GM23338 (cell line): Measurements from ENCODE around the gene BAG3. TPM values are rescaled to one million over a fixed set of nuclear protein-coding genes. Genes with fewer than 3 reads are reported as not detected.
"Not testable (repeated sequence)": the region's sequence is repeated elsewhere in the genome, so short reads cannot be mapped to it uniquely, and the experiment has no call there.

Experiments used
- ATAC-seq: fragments of 200-7000 bp; cut with Tn5 transposase; 3 replicates; pipeline ENCODE4 v1.9.1; 2020
- DNase-seq: peaks from one replicate; pipeline ENCODE4 v3.0.0-alpha.2; 2015; ENCODE audit warnings: low spot score
- H2AFZ ChIP-seq: fragments of 200-600 bp; sonication (generic); 2 replicates; pipeline ENCODE4 v1.8.0; 2016; ENCODE audit warnings: antibody characterized with exemption, mild to moderate bottlenecking, moderate library complexity
- H3F3A ChIP-seq: fragments of 200-600 bp; sonication (generic); replicated peaks from 2 replicates; pipeline ENCODE4 v1.8.0; 2017; ENCODE audit warnings: antibody characterized with exemption, mixed run types, low read depth
- H3K27ac ChIP-seq: fragments of 200-600 bp; sonication (generic); 2 replicates; pipeline ENCODE4 v1.6.1; 2016; ENCODE audit warnings: low read depth
- H3K27me3 ChIP-seq: fragments of 200-600 bp; sonication (generic); 2 replicates; pipeline ENCODE4 v1.8.0; 2016; ENCODE audit warnings: mild to moderate bottlenecking, mixed run types, moderate library complexity; ENCODE audit not compliant: insufficient read depth
- H3K36me3 ChIP-seq: fragments of 200-600 bp; sonication (generic); 2 replicates; pipeline ENCODE4 v1.8.0; 2016; ENCODE audit warnings: mild to moderate bottlenecking; ENCODE audit not compliant: insufficient read depth
- H3K4me1 ChIP-seq: fragments of 200-600 bp; sonication (generic); 2 replicates; pipeline ENCODE4 v1.8.0; 2016; ENCODE audit warnings: mild to moderate bottlenecking, moderate library complexity; ENCODE audit not compliant: insufficient read depth
- H3K4me2 ChIP-seq: fragments of 200-600 bp; sonication (generic); 2 replicates; pipeline ENCODE4 v1.7.1; 2017; ENCODE audit warnings: mixed run types
- H3K4me3 ChIP-seq: fragments of 200-600 bp; sonication (generic); 2 replicates; pipeline ENCODE4 v1.6.1; 2016; ENCODE audit warnings: mixed run types
- H3K79me2 ChIP-seq: fragments of 200-600 bp; sonication (generic); replicated peaks from 2 replicates; pipeline ENCODE4 v1.8.0; 2017; ENCODE audit warnings: mild to moderate bottlenecking; ENCODE audit not compliant: insufficient read depth
- H3K9me2 ChIP-seq: fragments of 200-600 bp; sonication (generic); 2 replicates; pipeline ENCODE4 v1.8.0; 2017; ENCODE audit not compliant: insufficient read depth
- H4K20me1 ChIP-seq: fragments of 200-600 bp; sonication (generic); replicated peaks from 2 replicates; pipeline ENCODE4 v1.8.0; 2017; ENCODE audit warnings: mild to moderate bottlenecking; ENCODE audit not compliant: insufficient read depth
- H3K27ac Mint-ChIP-seq: 2 replicates; pipeline ENCODE4 v1.8.0; 2020; ENCODE audit warnings: inconsistent platforms, mild to moderate bottlenecking, moderate library complexity, mixed read lengths
- H3K27me3 Mint-ChIP-seq: 3 replicates; pipeline ENCODE4 v1.8.0; 2022; ENCODE audit warnings: low read depth, mild to moderate bottlenecking, moderate library complexity, mixed read lengths, inconsistent platforms; ENCODE audit not compliant: insufficient read depth, poor library complexity
- H3K36me3 Mint-ChIP-seq: 3 replicates; pipeline ENCODE4 v1.8.0; 2021; ENCODE audit warnings: low read depth, mild to moderate bottlenecking, inconsistent platforms, moderate library complexity, mixed read lengths
- H3K4me1 Mint-ChIP-seq: 3 replicates; pipeline ENCODE4 v1.8.0; 2020; ENCODE audit warnings: mild to moderate bottlenecking, inconsistent platforms, mixed read lengths
- H3K4me3 Mint-ChIP-seq: 3 replicates; pipeline ENCODE4 v1.8.0; 2021; ENCODE audit warnings: moderate library complexity, mild to moderate bottlenecking, inconsistent platforms, mixed read lengths
- H3K9me3 Mint-ChIP-seq: 3 replicates; pipeline ENCODE4 v1.8.0; 2020; ENCODE audit warnings: moderate library complexity, mild to moderate bottlenecking, inconsistent platforms, mixed read lengths
- CREB1 ChIP-seq: fragments of 250-450 bp; sonication (Bioruptor Pico); IDR thresholded peaks from 2 replicates; pipeline ENCODE4 v1.5.0; 2020; ENCODE audit warnings: low read depth, mild to moderate bottlenecking, moderate library complexity
- EZH2 ChIP-seq: fragments of 200-600 bp; sonication (generic); IDR thresholded peaks from one replicate; pipeline ENCODE4 v1.8.0; 2017; ENCODE audit warnings: antibody characterized with exemption, mild to moderate bottlenecking, low read depth; ENCODE audit not compliant: unreplicated experiment
- JUNB ChIP-seq: IDR thresholded peaks from one replicate; pipeline ENCODE4 v1.6.1; 2016; ENCODE audit warnings: antibody characterized with exemption; ENCODE audit not compliant: unreplicated experiment
- POLR2AphosphoS5 ChIP-seq: IDR thresholded peaks from 2 replicates; pipeline ENCODE4 v1.6.1; 2016; ENCODE audit warnings: antibody characterized with exemption, low read depth
- STAT1 ChIP-seq: IDR thresholded peaks from one replicate; pipeline ENCODE4 v1.6.1; 2016; ENCODE audit warnings: antibody characterized with exemption; ENCODE audit not compliant: unreplicated experiment
- ZNF331 ChIP-seq: fragments of 250-450 bp; sonication (Bioruptor Pico); IDR thresholded peaks from 2 replicates; pipeline ENCODE4 v1.5.0; 2020; ENCODE audit warnings: low read depth, mild to moderate bottlenecking, moderate library complexity
- polyA plus RNA-seq: library from polyadenylated mRNA; unstranded; fragments of >200 nt; fragmentation: Nextera tagmentation; extraction: Ambion mirVana; gene quantifications from 2 replicates; pipeline ENCODE4 v1.2.1, GENCODE V29; 2016
- total RNA-seq: library from RNA; depleted of rRNA; stranded (reverse); fragments of >200 nt; shearing (Covaris generic); gene quantifications from 2 replicates; pipeline ENCODE4 v1.2.3, GENCODE V29; 2014
- TF ChIP-seq, protein P1 (sequence below): IDR thresholded peaks from one replicate; pipeline ENCODE4 v1.6.1; 2018; ENCODE audit warnings: antibody characterized with exemption; ENCODE audit not compliant: unreplicated experiment
- TF ChIP-seq, protein P2 (sequence below), 2 experiments: fragments of 200-600 bp in 1 of 2; sonication (generic) in 1 of 2; conservative IDR thresholded peaks; 2 replicates each; pipeline versions ENCODE4 v1.5.1 to v1.6.1; 2016 to 2017; ENCODE audit warnings: antibody characterized with exemption in 2 of 2, low read depth in 2 of 2, mild to moderate bottlenecking in 2 of 2, moderate library complexity in 1 of 2

Gene BAG3
- total and polyA plus RNA-seq, 2 experiments from 2014 or later: 8.2 to 8.4 TPM

DNA sequence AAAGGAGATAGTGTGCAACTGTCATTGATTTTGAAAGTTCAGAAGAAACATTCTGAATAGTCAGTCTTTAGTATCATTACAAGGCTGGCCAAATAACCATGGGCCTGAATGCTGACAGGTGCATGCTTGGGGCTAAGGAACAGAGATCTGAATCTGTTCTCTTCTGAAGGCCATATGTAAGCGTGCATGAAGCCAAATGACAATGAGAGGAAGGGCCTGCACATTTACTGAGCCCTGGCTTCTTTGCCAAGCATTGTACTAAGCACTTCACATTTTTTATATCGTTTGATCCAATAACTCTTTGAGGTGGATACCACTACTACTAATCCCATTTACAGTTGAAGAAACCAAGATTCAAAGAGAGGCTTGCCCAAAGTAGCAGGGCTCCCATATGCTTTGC lies 32.0 kb upstream of the BAG3 start (continued):
- TF ChIP-seq STAT1 (no peak), POLR2AphosphoS5 (no peak), ZNF331 (CRISPR knock-in tag) (no peak), JUNB (no peak), CREB1 (CRISPR knock-in tag) (no peak), EZH2 (no peak)
- TF ChIP-seq, protein P1, sequence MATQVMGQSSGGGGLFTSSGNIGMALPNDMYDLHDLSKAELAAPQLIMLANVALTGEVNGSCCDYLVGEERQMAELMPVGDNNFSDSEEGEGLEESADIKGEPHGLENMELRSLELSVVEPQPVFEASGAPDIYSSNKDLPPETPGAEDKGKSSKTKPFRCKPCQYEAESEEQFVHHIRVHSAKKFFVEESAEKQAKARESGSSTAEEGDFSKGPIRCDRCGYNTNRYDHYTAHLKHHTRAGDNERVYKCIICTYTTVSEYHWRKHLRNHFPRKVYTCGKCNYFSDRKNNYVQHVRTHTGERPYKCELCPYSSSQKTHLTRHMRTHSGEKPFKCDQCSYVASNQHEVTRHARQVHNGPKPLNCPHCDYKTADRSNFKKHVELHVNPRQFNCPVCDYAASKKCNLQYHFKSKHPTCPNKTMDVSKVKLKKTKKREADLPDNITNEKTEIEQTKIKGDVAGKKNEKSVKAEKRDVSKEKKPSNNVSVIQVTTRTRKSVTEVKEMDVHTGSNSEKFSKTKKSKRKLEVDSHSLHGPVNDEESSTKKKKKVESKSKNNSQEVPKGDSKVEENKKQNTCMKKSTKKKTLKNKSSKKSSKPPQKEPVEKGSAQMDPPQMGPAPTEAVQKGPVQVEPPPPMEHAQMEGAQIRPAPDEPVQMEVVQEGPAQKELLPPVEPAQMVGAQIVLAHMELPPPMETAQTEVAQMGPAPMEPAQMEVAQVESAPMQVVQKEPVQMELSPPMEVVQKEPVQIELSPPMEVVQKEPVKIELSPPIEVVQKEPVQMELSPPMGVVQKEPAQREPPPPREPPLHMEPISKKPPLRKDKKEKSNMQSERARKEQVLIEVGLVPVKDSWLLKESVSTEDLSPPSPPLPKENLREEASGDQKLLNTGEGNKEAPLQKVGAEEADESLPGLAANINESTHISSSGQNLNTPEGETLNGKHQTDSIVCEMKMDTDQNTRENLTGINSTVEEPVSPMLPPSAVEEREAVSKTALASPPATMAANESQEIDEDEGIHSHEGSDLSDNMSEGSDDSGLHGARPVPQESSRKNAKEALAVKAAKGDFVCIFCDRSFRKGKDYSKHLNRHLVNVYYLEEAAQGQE: no peak
- TF ChIP-seq, protein P2, sequence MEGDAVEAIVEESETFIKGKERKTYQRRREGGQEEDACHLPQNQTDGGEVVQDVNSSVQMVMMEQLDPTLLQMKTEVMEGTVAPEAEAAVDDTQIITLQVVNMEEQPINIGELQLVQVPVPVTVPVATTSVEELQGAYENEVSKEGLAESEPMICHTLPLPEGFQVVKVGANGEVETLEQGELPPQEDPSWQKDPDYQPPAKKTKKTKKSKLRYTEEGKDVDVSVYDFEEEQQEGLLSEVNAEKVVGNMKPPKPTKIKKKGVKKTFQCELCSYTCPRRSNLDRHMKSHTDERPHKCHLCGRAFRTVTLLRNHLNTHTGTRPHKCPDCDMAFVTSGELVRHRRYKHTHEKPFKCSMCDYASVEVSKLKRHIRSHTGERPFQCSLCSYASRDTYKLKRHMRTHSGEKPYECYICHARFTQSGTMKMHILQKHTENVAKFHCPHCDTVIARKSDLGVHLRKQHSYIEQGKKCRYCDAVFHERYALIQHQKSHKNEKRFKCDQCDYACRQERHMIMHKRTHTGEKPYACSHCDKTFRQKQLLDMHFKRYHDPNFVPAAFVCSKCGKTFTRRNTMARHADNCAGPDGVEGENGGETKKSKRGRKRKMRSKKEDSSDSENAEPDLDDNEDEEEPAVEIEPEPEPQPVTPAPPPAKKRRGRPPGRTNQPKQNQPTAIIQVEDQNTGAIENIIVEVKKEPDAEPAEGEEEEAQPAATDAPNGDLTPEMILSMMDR (conservative IDR thresholded peaks at IDR 0.05; ENCODE audit: low read depth in 2 of 2): no peak

DNA sequence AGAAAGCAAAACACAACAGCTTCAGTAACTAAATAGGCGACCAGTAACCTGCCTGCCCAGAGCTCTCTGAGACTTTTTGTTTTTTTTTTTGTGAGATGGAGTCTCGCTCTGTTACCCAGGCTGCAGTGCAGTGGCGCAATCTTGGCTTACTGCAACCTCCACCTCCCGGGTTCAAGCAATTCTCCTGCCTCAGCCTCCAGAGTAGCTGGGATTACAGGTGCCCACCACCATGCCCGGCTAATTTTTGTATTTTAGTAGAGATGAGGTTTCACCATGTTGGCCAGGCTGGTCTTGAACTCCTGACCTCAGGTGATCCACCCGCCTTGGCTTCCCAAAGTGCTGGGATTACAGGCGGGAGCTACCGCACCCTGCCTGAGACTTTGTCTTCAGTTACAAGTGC lies 31.4 kb upstream of the BAG3 start:
- H4K20me1 ChIP-seq, H3K9me3 Mint-ChIP-seq, ATAC-seq, H3K36me3 ChIP-seq, H3K36me3 Mint-ChIP-seq, H3K27me3 ChIP-seq, H3K27ac ChIP-seq, H3K4me1 ChIP-seq, H3F3A ChIP-seq, H3K4me3 Mint-ChIP-seq, H3K79me2 ChIP-seq, H3K9me2 ChIP-seq, H3K27ac Mint-ChIP-seq, H2AFZ ChIP-seq, H3K4me2 ChIP-seq, H3K4me3 ChIP-seq, H3K27me3 Mint-ChIP-seq, DNase-seq: not testable (repeated sequence)
- peaks cover 13% of the 10 kb centered on the region for H3K4me1 Mint-ChIP-seq
